VCaP (cell line): Measurements from ENCODE around the gene PLEKHH1.

Experiments used
- H3K27ac ChIP-seq: fragments of 450-650 bp; 2 replicates; pipeline ENCODE4 v1.5.1; 2017
- CTCF ChIP-seq: fragments of 450-650 bp; conservative IDR thresholded peaks from 2 replicates; pipeline ENCODE4 v1.5.1; 2017; ENCODE audit warnings: mild to moderate bottlenecking, moderate library complexity

The PLEKHH1 gene

GRCh38 chr14:67636361-67636919 lies 103.3 kb downstream of the PLEKHH1 start:
- TF ChIP-seq CTCF = no peak
- no peak overlapping the region for H3K27ac ChIP-seq

GRCh38 chr14:67638642-67639041 lies 105.6 kb downstream of the PLEKHH1 start:
- no peak overlapping the region for H3K27ac ChIP-seq
- no peak for TF ChIP-seq CTCF
